NCI-H526 treated with DMSO at 0.1 percent for 48 hours (cell line): ENCODE measurements around the gene TMEM273.

ENCODE experiments used
- DNase-seq: peaks from one replicate; lab custom pipeline; 2025; lab: John Stamatoyannopoulos, UW

TMEM273 gene

GRCh38 chr10:49176310-49177268 lies 11.6 kb downstream of the TMEM273 start:
- no peak for DNase-seq

GRCh38 chr10:49175587-49176309 lies 12.4 kb downstream of the TMEM273 start:
- DNase-seq, result no peak

GRCh38 chr10:49174926-49175500 lies 13.2 kb downstream of the TMEM273 start:
- DNase-seq, result no peak

- DNase-seq, result no peak
These were observed 13.8 kb downstream of the TMEM273 start for GRCh38 chr10:49174261-49174925.

GRCh38 chr10:49173853-49174252 lies 14.3 kb downstream of the TMEM273 start:
- DNase-seq, result no peak

GRCh38 chr10:49173201-49173772 lies 14.9 kb downstream of the TMEM273 start:
- DNase-seq, result no peak

GRCh38 chr10:49172777-49173132 lies 15.4 kb downstream of the TMEM273 start:
- no peak for DNase-seq

- DNase-seq, result no peak
These were observed 16.0 kb downstream of the TMEM273 start for GRCh38 chr10:49172061-49172776.

- no peak for DNase-seq
These were observed 16.7 kb downstream of the TMEM273 start for GRCh38 chr10:49171326-49172060.

GRCh38 chr10:49170632-49171325 lies 17.4 kb downstream of the TMEM273 start:
- DNase-seq, result no peak

GRCh38 chr10:49169776-49170175 lies 18.4 kb downstream of the TMEM273 start:
- DNase-seq, result no peak

GRCh38 chr10:49168831-49169500 lies 19.2 kb downstream of the TMEM273 start:
- no peak for DNase-seq

GRCh38 chr10:49168171-49168540 lies 20.0 kb downstream of the TMEM273 start:
- DNase-seq, result no peak

GRCh38 chr10:49167425-49168170 lies 20.6 kb downstream of the TMEM273 start:
- DNase-seq, result no peak

- DNase-seq, result no peak
These were observed 21.4 kb downstream of the TMEM273 start for GRCh38 chr10:49166484-49167400.

GRCh38 chr10:49165821-49166483 lies 22.2 kb downstream of the TMEM273 start:
- no peak for DNase-seq

GRCh38 chr10:49165259-49165658 lies 22.9 kb downstream of the TMEM273 start:
- no peak for DNase-seq
